ENCODE data around the gene TBCCD1. TPM values are rescaled to one million over a fixed set of nuclear protein-coding genes. Genes with fewer than 3 reads are reported as not detected.

Gene TBCCD1
- polyA plus RNA-seq, 1 donor (not counting 4 experiments of a cell fraction or from before 2014, with no cell fraction given) = 15.8 TPM

DNA sequence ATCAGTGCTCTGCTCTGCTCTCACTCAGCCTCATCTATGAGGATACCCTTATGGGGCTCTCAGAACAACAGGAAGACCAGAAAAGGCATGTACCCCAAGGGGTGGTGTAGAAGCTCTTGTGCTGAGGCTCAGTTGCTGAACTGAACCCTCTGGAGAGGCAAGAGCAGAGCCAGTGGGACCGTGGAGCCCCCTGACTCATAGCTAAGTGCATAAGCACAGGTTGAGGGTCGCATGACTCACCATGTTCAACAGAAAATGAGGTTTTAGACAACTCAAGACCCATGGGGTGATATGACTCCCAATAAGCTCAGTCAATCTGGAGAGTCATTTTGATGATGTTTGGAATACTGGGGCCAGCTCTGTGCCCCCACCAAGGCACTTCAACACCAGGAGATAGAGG lies 60.3 kb downstream of the TBCCD1 start:
- H3K27ac ChIP-seq (ENCODE audit: control insufficient read depth, insufficient read depth, low read length) = no peak overlapping the region
- peaks cover 10% of the 10 kb centered on the region for H3K4me1 ChIP-seq (ENCODE audit: control insufficient read depth, extremely low read depth, insufficient read depth, low read length)
- no peak overlapping the region for H3K9ac ChIP-seq (ENCODE audit: control insufficient read depth, extremely low read depth, insufficient read depth, low read length)
- H4K20me1 ChIP-seq (ENCODE audit: control insufficient read depth, extremely low read depth, insufficient read depth, low read length) = no peaks in the 10 kb centered on the region
- dilution Hi-C loops (cut with MboI; ENCODE audit: extremely low pct_ligation_motif_present, low sequenced_read_pairs) = no loop called here
- FAIRE-seq (no peak), DNase-seq (ENCODE audit: low read depth, low spot score) (no peak)
- H3K9me3 ChIP-seq (ENCODE audit: control insufficient read depth, low read depth, low read length) = no peaks in the 10 kb centered on the region
- H3K36me3 ChIP-seq (ENCODE audit: control insufficient read depth in 2 of 2, extremely low read depth in 1 of 2, insufficient read depth in 2 of 2, low read length in 2 of 2) = no peaks in the 10 kb centered on the region
- H3K79me2 ChIP-seq (ENCODE audit: control insufficient read depth, insufficient read depth, low read length) = no peaks in the 10 kb centered on the region
- peaks cover 20% of the 10 kb centered on the region for H3K27me3 ChIP-seq (ENCODE audit: control insufficient read depth, extremely low read depth, insufficient read depth, low read length)
- no peak overlapping the region for H3K4me2 ChIP-seq (ENCODE audit: control insufficient read depth, extremely low read depth, insufficient read depth, low read depth, low read length)
- H3K4me3 ChIP-seq (ENCODE audit: control insufficient read depth in 2 of 3, extremely low read depth in 1 of 3, insufficient read depth in 2 of 3, low read depth in 1 of 3, low read length in 3 of 3) = no peak overlapping the region
- no peaks in the 10 kb centered on the region for H3K9me1 ChIP-seq (ENCODE audit: control insufficient read depth, extremely low read depth, insufficient read depth, low read length)
- TF ChIP-seq EZH2 (IDR thresholded peaks at IDR 0.05; ENCODE audit: low read length) = no peak
- TF ChIP-seq, protein P1, sequence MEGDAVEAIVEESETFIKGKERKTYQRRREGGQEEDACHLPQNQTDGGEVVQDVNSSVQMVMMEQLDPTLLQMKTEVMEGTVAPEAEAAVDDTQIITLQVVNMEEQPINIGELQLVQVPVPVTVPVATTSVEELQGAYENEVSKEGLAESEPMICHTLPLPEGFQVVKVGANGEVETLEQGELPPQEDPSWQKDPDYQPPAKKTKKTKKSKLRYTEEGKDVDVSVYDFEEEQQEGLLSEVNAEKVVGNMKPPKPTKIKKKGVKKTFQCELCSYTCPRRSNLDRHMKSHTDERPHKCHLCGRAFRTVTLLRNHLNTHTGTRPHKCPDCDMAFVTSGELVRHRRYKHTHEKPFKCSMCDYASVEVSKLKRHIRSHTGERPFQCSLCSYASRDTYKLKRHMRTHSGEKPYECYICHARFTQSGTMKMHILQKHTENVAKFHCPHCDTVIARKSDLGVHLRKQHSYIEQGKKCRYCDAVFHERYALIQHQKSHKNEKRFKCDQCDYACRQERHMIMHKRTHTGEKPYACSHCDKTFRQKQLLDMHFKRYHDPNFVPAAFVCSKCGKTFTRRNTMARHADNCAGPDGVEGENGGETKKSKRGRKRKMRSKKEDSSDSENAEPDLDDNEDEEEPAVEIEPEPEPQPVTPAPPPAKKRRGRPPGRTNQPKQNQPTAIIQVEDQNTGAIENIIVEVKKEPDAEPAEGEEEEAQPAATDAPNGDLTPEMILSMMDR (optimal IDR thresholded peaks at IDR 0.05 in 1 of 3, IDR thresholded peaks at IDR 0.05 in 1 of 3, conservative IDR thresholded peaks at IDR 0.05 in 1 of 3; ENCODE audit: extremely low read depth in 1 of 3, insufficient read depth in 2 of 3, low read length in 3 of 3) = no peak
- H2AFZ ChIP-seq (ENCODE audit: control insufficient read depth, low read length) = no peak overlapping the region

DNA sequence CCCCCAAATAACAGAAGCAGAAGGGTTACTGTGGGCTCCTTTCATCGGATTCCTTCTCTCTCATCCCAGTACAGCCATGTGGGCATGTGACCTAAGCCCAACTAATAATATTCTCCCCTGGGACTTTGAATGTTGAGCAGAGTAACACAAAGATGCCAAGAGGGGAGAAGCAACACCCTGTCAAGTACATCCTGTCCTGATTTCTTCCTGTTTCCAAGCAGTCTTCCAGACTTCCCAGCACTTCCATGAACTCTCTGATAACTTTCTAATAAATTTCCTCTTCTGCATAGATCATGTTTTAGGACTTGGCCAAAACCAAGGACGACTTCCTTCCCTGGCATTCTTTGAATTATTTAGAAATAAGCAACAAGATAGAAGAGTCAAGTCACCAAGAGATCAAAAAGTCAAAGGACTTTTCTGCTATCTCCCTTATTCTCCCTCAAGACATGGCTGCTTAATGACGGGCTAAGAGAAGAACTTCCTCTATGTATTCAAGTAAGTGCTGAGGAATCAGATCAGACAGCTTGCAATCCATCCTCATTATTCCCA lies 60.9 kb downstream of the TBCCD1 start:
- H3K27me3 ChIP-seq (ENCODE audit: control insufficient read depth, extremely low read depth, insufficient read depth, low read length) = peaks cover 26% of the 10 kb centered on the region
- no peaks in the 10 kb centered on the region for H4K20me1 ChIP-seq (ENCODE audit: control insufficient read depth, extremely low read depth, insufficient read depth, low read length)
- no peak for DNase-seq (ENCODE audit: low read depth, low spot score)
- dilution Hi-C loops (cut with MboI; ENCODE audit: extremely low pct_ligation_motif_present, low sequenced_read_pairs) = no loop called here
- FAIRE-seq = no peak
- H3K9me3 ChIP-seq (ENCODE audit: control insufficient read depth, low read depth, low read length) = no peaks in the 10 kb centered on the region
- no peak overlapping the region for H3K27ac ChIP-seq (ENCODE audit: control insufficient read depth, insufficient read depth, low read length)
- no peaks in the 10 kb centered on the region for H3K79me2 ChIP-seq (ENCODE audit: control insufficient read depth, insufficient read depth, low read length)
- no peaks in the 10 kb centered on the region for H3K36me3 ChIP-seq (ENCODE audit: control insufficient read depth in 2 of 2, extremely low read depth in 1 of 2, insufficient read depth in 2 of 2, low read length in 2 of 2)
- no peak overlapping the region for H3K9ac ChIP-seq (ENCODE audit: control insufficient read depth, extremely low read depth, insufficient read depth, low read length)
- no peak overlapping the region for H2AFZ ChIP-seq (ENCODE audit: control insufficient read depth, low read length)
- no peak overlapping the region for H3K4me2 ChIP-seq (ENCODE audit: control insufficient read depth, extremely low read depth, insufficient read depth, low read depth, low read length)
- H3K9me1 ChIP-seq (ENCODE audit: control insufficient read depth, extremely low read depth, insufficient read depth, low read length) = no peaks in the 10 kb centered on the region
- TF ChIP-seq, protein P1 (optimal IDR thresholded peaks at IDR 0.05 in 1 of 3, IDR thresholded peaks at IDR 0.05 in 1 of 3, conservative IDR thresholded peaks at IDR 0.05 in 1 of 3; ENCODE audit: extremely low read depth in 1 of 3, insufficient read depth in 2 of 3, low read length in 3 of 3) = no peak
- TF ChIP-seq EZH2 (IDR thresholded peaks at IDR 0.05; ENCODE audit: low read length) = no peak
- no peak overlapping the region for H3K4me3 ChIP-seq (ENCODE audit: control insufficient read depth in 2 of 3, extremely low read depth in 1 of 3, insufficient read depth in 2 of 3, low read depth in 1 of 3, low read length in 3 of 3)
- H3K4me1 ChIP-seq (ENCODE audit: control insufficient read depth, extremely low read depth, insufficient read depth, low read length) = peaks cover 10% of the 10 kb centered on the region
